Frontal cortex (tissue), 4 donors: ENCODE measurements around the gene ZBTB47. TPM values are rescaled to one million over a fixed set of nuclear protein-coding genes. Genes with fewer than 3 reads are reported as not detected.

ENCODE experiments used
- DNase-seq, 2 donors: peaks; one replicate each; pipeline ENCODE4 v3.0.0; 2012; ENCODE audit warnings: low spot score in 2 of 2
- FAIRE-seq: peaks from 2 replicates; lab custom pipeline; 2012; peaks lifted over from hg19 to GRCh38; lab: Jason Lieb, UNC
- total RNA-seq: library from RNA; depleted of rRNA; stranded (reverse); fragments of >200 nt; gene quantifications from one replicate; pipeline ENCODE4 v1.2.3, GENCODE V29; 2014
- donor health status: control.
- donor health status: control.
- donor health status: control.

ZBTB47 gene
- total RNA-seq, result 19.6 TPM

DNA sequence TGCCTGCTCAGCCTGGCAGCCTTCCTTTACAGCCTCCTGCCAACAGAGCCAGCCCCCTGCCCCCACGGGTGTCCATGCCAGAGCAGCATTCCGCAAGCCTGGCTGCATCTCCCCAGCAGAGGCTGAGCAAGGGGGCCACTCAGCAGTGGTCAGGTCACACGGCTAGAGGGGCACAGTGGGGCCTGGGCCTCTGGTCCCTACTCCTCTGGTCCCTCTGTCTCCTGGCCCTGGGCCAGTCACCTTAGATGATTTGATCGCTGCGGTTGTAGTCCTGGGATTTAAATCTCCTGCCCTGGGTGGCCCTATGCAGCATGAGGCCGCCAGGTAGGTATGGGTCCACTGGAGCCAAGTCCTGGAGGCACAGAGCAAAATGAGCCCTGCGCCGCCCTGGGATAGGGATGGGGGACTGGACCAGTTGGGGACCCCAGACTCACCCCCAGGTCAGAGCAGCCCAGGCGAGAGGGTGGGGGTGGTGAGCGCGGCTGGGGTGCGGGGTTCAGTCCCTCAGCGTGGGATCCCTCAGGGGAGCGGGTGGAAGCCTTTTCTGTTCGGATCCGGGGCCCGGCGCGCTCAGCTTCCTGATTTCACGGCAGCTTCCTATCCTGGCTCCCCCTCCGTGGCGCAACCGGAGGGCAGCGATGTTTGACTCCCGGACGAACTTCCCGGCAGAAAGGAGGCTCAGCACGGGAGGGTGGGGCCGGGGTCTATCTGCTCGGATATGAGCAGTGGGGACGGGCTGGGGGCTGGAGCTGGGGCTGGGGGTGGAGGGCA, at the start of gene ZBTB47:
Gene ZBTB47 (plus strand): TSS at position 138 of the 771 bp plus-strand sequence. CDS start 4,659 bp downstream, outside the sequence.
- FAIRE-seq (no peak), DNase-seq (peak in 1 of 2 donors; percentile 38)

DNA sequence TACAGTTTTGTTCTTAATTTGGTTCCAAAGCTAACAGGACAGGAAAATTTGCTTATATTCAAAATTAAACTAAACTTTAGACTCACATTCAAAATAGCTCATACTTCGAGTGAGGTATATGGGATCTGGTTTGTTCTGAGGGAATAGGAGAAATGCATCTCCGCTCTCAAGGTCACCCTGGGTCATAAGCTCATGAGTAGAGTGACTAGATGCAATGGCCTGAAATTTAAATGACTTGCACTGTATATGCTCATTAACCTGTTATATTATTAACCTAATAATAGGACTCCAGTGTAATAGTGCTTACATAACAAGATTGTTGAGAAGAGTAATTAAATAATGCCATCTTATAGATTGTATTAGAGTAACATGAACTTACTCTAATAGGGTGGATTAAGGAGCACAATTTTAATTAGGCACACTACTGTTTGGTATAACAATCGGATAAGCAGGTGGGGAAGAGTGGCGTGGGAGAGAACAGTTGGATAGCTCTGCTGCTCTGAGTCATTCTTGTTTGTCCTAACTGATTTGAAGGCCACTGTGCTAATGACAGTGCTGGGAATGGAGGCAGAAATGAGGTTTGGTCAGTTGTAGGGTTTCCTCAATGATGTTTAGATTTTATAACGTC, 47.8 kb upstream of the ZBTB47 start:
- DNase-seq (no peak), FAIRE-seq (no peak)

DNA sequence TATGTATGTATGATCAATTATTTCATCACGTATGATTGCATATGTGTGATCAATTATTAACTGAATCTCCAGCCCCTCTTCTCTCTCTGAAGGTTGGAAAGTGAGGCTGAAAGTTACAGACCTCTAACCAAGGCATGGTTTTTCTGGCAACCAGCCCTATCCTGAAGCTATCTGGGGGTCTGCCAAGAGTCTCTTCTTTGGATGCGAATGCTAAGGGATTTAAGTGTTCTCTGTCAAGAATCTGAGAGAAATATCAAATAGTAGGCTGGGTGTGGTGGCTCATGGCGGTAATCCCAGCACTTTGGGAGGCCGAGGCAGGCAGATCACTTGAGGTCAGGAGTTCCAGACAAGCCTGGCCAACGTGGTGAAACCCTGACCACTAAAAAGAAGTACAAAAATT, 44.9 kb upstream of the ZBTB47 start:
- no peak for DNase-seq
- FAIRE-seq, result no peak

DNA sequence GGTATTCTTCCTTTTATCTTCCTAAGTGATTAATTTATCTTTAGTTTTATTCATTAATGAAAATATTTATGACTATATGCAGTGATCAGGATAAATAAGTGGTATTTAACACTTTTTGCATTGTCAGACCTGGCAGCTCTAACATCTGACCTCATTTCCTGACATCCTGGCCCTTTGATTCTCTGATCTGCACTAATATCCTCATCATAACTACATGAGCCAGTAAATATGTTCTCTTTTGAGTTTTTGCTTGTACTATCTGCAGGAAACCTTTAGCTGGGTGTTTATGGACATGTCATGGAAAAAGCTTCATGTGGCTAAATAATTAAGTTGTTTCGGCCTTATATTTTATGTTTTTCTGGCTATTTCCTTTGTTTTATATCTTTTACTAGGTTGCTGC, 42.5 kb upstream of the ZBTB47 start:
- no peak for DNase-seq
- FAIRE-seq, result no peak

DNA sequence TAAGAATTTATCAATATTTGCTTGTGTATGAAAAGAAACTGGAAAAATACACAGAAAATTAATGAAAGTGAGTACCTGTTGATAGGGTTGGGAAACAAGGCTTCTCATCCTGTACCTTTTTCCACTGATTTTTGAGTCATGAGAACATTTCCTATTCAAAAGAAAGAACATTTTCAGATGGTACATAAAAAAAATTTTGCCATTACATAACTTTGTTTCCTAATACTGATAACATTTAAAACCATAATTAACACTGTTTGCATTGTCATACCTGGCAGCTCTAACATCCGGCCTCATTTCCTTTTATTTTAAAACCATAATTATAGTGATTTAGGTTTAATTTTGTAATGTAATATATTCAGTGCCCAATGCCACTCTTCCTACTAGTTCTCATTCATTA, 41.3 kb upstream of the ZBTB47 start:
- FAIRE-seq, result no peak
- DNase-seq, result no peak

DNA sequence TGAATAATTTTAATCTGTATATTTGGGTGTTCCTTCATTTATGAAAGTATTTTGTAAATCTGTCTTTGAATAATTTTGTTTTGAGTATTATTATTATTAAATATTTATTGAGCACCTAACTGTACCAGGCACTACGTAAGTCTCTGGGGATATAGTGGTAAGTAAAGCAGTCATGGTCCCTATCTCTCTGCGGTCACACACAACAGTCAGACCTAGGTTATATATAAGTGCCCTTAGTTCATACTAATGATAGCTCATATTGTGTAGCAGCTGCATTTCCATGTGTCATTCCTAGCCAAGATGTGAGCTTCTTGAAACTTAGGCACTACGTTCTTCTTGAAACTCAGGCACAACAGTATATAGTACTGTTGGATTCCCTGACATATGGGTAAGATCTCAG, 40.6 kb upstream of the ZBTB47 start:
- FAIRE-seq, result no peak
- no peak for DNase-seq

DNA sequence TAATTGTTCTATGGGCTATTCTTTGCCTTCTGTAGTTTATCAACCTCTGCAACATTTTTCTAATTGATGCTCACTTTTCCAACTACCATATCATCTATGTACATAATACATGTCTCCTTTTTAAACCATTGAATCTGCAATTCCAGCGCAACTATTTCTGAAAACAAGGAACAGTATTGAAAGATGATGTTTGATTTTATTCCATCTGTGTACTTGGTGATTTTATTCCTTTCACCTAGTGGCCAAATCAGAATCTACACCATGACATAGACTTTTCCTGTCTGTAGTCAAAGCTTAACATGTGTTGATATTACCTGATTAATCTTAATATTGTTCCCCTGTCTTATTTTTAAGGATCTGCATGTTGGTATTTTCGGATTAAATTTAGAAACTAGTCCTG, 40.0 kb upstream of the ZBTB47 start:
- FAIRE-seq (no peak), DNase-seq (no peak)

DNA sequence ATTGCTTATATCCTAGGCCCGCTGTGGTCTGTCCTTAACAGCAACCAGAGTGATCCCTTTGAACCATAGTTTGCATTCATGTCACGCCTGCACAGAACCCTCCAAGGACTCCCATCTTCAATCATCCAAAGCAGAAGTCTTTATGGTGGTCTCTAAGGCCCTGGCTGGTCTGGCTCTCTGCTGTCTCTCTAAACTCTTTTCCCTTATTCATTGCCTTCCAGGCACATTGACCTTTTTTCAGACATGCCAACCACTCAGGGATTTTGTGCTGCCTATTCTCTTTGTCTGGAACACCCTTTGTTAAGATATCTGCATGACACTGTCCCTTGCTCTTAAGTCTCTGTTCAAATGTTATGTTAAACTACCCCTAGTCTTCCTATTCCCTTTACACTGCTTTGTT, 21.9 kb upstream of the ZBTB47 start:
- DNase-seq, result no peak
- FAIRE-seq, result no peak

DNA sequence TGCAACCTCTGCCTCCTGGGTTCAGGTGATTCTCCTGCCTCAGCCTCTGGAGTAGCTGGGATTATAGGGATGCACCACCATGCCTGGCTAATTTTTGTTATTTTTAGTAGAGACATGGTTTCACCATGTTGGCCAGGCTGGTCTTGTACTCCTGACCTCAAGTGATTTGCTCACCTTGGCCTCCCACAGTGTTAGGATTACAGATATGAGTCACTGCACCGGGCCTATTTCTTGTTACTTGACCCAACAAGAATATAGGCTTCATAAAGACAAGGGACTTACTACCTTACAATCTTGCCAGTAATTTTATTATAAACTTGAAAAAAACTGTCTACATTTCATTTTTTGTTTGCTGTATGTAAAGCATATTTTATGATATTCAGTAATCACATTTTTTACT, 21.4 kb upstream of the ZBTB47 start:
- DNase-seq (no peak), FAIRE-seq (no peak)

DNA sequence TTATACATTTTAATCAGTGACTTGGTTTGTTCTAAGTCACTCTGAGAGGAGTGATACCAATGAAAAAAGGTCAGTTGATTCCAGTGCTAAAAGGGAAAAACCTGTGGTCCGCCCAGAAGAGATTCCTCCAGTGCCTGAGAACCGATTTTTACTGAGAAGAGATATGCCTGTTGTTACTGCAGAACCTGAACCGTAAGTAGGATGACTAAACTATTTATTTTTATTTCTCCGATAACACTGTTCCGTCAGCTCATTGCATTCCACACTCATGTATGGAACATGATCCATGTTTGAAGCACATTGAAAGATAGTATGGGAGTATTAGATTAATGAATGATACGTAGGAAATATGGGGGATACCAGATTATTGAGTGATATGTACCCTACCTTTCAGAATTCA, 20.0 kb upstream of the ZBTB47 start:
- no peak for FAIRE-seq
- no peak for DNase-seq

DNA sequence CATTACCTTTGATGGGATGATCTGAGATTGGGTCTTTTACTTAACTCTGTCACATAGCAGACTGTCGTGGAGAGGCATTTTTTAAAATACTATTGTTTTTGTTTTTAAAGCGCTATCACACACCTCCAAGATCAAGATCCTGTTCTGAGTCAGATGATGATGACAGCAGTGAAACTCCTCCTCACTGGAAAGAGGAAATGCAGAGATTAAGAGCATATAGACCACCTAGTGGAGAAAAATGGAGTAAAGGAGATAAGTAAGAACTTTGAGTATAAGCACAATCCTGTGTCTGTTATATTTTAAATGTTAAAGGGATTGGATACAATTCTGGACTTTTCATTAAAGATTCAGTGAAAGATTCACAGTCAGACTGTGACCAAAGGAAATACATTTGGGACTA, 18.4 kb upstream of the ZBTB47 start:
- DNase-seq, result no peak
- FAIRE-seq, result no peak

DNA sequence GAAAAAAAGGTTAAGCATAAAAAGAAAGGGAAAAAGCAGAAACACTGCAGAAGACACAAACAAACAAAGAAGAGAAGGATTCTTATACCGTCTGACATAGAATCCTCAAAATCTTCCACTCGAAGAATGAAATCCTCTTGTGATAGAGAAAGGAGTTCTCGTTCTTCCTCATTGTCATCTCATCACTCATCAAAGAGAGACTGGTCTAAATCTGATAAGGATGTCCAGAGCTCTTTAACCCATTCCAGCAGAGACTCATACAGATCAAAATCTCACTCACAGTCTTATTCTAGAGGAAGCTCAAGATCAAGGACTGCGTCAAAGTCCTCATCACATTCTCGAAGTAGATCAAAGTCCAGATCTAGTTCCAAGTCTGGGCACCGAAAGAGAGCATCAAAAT, 16.5 kb upstream of the ZBTB47 start:
- DNase-seq, result no peak
- FAIRE-seq, result no peak

DNA sequence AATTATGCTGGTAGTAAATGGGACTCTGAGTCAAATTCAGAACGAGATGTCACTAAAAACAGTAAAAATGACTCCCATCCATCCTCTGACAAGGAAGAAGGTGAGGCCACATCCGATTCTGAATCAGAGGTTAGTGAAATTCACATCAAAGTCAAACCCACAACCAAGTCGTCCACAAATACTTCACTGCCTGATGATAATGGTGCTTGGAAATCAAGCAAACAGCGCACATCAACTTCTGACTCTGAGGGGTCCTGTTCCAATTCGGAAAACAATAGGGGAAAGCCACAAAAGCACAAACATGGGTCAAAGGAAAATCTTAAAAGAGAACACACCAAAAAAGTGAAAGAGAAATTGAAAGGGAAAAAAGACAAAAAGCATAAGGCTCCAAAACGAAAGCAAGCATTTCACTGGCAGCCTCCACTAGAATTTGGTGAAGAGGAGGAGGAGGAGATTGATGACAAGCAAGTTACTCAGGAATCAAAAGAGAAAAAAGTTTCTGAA, 15.1 kb upstream of the ZBTB47 start:
- FAIRE-seq, result no peak
- DNase-seq, result no peak

DNA sequence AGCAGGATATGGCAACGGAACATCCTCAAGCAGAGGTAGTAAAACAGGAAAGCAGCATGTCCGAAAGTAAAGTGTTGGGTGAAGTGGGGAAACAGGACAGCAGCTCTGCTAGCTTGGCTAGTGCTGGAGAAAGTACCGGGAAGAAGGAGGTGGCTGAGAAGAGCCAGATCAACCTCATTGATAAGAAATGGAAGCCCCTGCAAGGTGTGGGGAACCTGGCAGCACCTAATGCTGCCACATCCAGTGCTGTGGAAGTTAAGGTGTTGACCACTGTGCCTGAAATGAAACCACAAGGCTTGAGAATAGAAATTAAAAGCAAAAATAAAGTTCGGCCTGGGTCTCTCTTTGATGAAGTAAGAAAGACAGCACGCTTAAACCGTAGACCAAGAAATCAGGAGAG, 14.3 kb upstream of the ZBTB47 start:
- no peak for DNase-seq
- FAIRE-seq, result no peak

DNA sequence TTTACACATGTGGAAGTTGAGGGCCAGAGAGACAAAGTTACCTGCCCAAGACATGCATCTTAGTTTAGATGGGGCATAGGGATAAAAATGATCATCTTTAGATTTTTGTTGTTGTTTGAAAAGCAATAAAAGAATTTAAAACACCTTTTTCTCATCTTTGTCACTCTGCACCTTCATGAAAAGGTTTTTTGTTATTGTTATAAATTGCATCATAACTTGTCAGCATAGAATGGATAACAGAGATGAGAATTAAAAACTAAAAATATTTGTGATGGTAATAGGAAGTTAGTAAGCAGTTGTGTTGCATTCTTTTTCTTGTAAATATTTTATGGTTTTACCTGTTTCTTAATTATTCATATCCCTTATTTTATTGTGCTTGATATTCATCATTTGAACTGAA, 13.4 kb upstream of the ZBTB47 start:
- no peak for FAIRE-seq
- no peak for DNase-seq

DNA sequence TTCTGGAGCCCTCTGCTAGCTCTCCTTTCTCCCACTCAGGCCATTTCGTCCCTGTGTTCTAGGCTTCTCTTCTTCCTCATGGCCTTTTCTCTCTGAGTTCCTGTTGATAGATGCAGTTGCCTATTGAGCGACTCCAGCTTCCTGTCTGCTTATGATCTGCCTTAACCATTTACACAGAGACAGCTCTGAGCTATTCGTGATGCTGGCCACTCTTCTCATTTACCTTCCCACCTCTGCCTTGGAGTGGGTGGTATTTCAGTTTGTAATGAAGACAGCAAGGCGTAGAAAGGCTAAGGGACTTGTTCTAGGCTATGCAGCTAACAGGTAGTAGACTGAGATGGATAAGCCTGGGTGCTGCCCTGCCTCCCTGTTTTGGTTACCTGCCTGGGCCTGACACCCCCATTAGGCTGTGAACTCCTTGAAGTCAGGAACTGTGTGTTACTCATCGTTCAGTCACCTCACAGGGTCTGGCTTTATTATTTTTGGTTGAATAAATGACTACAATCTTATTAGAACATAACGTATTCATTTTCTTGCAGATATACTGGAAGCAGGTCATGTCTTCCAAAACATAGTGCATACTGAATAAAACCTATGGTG, 12.6 kb upstream of the ZBTB47 start:
- DNase-seq, result no peak
- FAIRE-seq, result no peak

DNA sequence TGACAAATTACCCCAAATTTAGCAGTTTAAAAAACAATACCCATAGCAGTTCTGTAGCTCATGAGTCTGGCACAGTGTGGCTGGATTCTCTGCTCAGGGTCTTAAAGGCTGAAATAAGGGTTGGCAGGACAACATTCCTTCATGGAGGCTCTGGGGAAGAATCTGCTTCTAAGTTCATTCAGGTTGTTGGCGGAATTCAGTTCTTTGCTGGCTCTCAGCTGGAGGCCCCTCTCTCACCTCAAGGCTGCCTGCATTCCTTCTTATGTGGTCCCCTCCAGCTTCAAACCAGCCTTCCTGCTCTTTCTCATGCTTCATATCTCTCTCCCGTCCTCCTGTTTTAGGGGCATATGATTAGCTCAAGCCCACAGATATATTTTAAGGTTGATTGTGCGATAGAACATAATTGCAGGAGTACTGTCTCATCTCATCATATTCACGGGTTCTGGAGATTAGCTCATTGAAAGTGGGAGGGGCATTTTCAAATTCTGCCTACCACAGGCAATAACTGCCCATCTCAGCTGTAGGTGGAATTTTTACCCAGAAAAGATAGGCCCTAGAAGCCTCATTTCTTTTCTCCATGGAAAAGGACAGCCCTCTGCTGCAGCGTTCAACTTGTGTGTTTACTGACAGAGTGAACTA, 5.6 kb upstream of the ZBTB47 start:
- FAIRE-seq, result no peak

DNA sequence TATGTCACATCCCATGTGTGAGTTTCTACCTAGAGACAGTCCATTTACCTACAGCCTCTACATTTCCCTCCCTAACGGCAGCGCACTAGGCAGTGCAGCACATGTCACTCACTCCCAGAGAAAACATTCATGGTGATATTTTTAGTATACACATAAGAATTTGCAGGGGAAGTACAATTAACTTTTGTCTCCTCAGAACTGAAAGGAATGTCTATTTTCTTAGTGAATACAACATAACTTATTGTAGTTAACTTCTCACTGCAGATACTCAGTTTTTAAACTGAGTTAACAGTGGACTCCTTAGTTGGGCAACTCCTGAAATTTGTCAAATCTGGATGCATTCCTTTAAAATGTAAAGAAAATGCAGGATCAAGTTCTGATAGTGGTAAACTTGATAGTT, 4.5 kb upstream of the ZBTB47 start:
- FAIRE-seq, result no peak
- no peak for DNase-seq

More for the DNA sequence above, 5.6 kb upstream of the ZBTB47 start:
- DNase-seq, result no peak

DNA sequence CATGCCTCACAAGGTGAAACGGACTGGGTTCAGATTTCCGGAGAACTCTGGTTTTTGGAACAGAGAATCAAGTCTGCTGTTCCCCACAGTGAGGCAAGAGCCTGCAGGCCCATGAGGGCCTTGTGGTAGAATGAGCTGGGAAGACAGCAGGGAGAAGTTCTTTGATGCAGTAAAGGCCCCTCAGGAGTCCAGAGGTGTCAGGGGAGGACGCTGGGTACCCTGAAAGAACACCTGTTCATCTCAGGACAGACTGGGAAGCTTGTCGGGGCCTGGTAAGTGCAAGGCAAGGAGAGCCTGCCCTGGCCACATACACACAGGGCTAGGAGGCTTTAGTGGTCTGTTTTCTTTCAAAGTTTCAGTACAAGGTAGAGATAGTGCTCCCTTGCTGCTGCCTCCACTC, 3.7 kb upstream of the ZBTB47 start:
- DNase-seq (no peak), FAIRE-seq (no peak)

DNA sequence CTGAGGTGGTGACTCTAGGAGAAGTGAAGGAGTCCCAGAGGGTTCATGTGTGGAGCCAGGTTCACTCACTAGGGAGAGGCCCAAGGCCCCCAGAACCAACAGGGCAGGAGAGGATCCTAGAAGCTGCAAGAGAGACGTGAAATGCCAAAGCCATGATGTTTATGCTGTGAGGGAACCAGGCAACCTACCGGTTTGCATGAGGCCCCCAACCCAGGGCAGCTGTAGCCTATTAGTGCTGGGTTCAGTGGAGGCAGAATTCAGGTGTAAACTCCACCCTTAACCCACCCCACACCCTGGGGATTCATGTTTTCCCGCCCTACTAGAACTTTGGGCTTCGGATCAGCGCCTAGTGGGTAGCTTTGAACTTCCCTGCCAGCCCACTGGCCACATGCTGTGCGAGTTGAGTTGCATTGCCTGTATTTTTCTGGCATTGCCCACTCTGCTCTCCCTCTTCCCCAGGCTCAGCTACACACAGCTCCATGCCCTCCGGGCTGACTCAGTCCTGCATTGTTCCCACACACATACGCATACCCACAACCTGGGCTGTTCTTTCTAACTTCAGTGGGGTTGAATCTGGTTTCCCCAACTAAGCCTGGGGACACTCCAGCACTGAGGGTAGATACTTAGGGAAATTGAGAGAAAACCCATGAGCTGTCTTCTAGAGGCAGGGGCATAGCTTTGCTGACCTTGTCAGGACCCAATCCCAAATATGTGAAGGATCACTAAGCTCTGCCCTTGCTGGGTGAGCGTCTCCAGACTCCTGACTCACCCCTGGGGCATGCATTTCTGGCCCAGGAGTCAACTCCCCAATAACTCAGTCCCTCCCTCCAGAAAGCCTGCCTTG, 2.0 kb upstream of the ZBTB47 start:
- no peak for DNase-seq
- no peak for FAIRE-seq
